ENCODE results near the gene CAPN12. TPM values are rescaled to one million over a fixed set of nuclear protein-coding genes. Genes with fewer than 3 reads are reported as not detected.

Gene CAPN12
- total and polyA plus RNA-seq, 2 of the 4 experiments (the other 2 are of a cell fraction): 0.18 to 0.97 TPM

DNA sequence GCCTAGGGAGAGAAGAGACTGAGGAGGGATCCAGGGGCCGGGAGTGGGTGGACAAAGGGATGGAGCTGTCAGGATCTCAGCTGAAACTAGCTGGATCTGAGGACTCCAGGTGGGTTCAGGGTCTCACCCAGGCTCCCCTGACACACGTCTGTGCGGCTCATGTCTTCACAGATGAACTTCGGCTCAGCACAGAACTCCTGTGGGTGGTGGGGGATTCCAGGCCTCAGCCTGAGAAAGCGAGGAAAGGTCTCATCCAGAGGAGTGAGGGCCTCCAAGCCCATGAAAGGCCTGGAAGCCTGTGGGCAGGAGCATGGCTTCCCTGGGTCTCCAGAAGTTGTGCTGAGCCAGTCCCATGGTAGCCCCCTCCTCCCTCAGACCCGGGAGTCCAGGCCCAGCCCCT lies 1.4 kb downstream of the CAPN12 start:
- dilution Hi-C loops (cut with HindIII; ENCODE audit: low sequenced_read_pairs, unreplicated experiment): no loop called here
- no peak for DNase-seq
- no peak overlapping the region for H2BK15ac ChIP-seq (ENCODE audit: low read depth, low read length)
- no peak overlapping the region for H3K4ac ChIP-seq (ENCODE audit: low read depth, low read length)
- no peak overlapping the region for H3K56ac ChIP-seq (ENCODE audit: extremely low read depth, insufficient read depth, low read length)
- POLR2A ChIA-PET (ENCODE audit: unreplicated experiment): interaction anchor here (0.6 kb wide), 1 partner anchor 10 kb away, joined by 3 read pairs; no protein-coding TSS in a partner anchor
- no peak overlapping the region for H3K9ac ChIP-seq (ENCODE audit: low read depth, low read length)
- no peak overlapping the region for H3K4me3 ChIP-seq (ENCODE audit: insufficient read depth, low read depth, low read length)
- no peak for TF ChIP-seq MXI1 (IDR thresholded peaks at IDR 0.05; ENCODE audit: borderline replicate concordance, low read depth, low read length)
- no peak for TF ChIP-seq MAFK (IDR thresholded peaks at IDR 0.05; ENCODE audit: low read depth, low read length)
- no peak for TF ChIP-seq CEBPB (IDR thresholded peaks at IDR 0.05; ENCODE audit: low read depth, low read length)
- no peak for TF ChIP-seq RFX5 (IDR thresholded peaks at IDR 0.05; ENCODE audit: low read depth, low read length)
- TF ChIP-seq RCOR1 (IDR thresholded peaks at IDR 0.05; ENCODE audit: insufficient replicate concordance, low read length): no peak
- no peak for TF ChIP-seq SMC3 (IDR thresholded peaks at IDR 0.05; ENCODE audit: low read depth, low read length)
- no peaks in the 10 kb centered on the region for H3K4me1 ChIP-seq (ENCODE audit: control insufficient read depth, insufficient read depth, low read length)
- CTCF ChIA-PET: no interaction called here
- no peak overlapping the region; the same call in 1 of the 2 replicates for H2AK5ac ChIP-seq (ENCODE audit: low read depth, low read length)
- H2AFZ ChIP-seq (replicated peaks; ENCODE audit: low read length, poor library complexity): no peak overlapping the region
- H2BK5ac ChIP-seq (ENCODE audit: low read depth, low read length, poor library complexity, severe bottlenecking): no peak overlapping the region
- H3K36me3 ChIP-seq (ENCODE audit: control insufficient read depth, insufficient read depth, low read length): no peaks in the 10 kb centered on the region
- H4K91ac ChIP-seq (ENCODE audit: insufficient read depth, low read depth, low read length): no peak overlapping the region
- H2BK120ac ChIP-seq (ENCODE audit: low read depth, low read length): no peak overlapping the region
- no peaks in the 10 kb centered on the region; the same call in 1 of the 2 replicates for H3K27me3 ChIP-seq (ENCODE audit: control insufficient read depth, insufficient read depth, low read length)
- no peaks in the 10 kb centered on the region for H3K9me1 ChIP-seq (ENCODE audit: insufficient read depth, low read length)
- no peaks in the 10 kb centered on the region for H3K9me3 ChIP-seq (ENCODE audit: control insufficient read depth, insufficient read depth, low read length)
- no TSS peak for BruUV-seq (replicated peaks)
- in situ Hi-C loops (cut with MboI; ENCODE audit: low sequenced_read_pairs): loop anchor here (25.0 kb wide), 1 partner anchor 169 kb away; the partner anchor contains the start of gene CCER2
- no peak overlapping the region for H3K27ac ChIP-seq (ENCODE audit: insufficient read depth, low read length)
- no peak for ATAC-seq (ENCODE audit: low read depth)
- no peak overlapping the region for H4K5ac ChIP-seq (ENCODE audit: low read depth, low read length)
- H2BK20ac ChIP-seq (ENCODE audit: low read depth, low read length): no peak overlapping the region
- H4K20me1 ChIP-seq (ENCODE audit: insufficient read depth, low read length): no peaks in the 10 kb centered on the region
- H3K4me2 ChIP-seq (ENCODE audit: low read depth, low read length): no peak overlapping the region
- H3K14ac ChIP-seq (replicated peaks; ENCODE audit: low read depth, low read length): no peak overlapping the region
- no CpG with 5 or more reads among the region's 6 CpGs for WGBS, 2 experiments (ENCODE audit: extremely low coverage in 2 of 2, insufficient read length in 1 of 2)
- H3K18ac ChIP-seq (ENCODE audit: low read depth, low read length): no peak overlapping the region
- intact Hi-C loops (cut with micrococcal nuclease): no loop called here
- no peaks in the 10 kb centered on the region for H3K79me1 ChIP-seq (ENCODE audit: low read depth in 1 of 2, low read length in 2 of 2)
- no peak overlapping the region for H4K8ac ChIP-seq (ENCODE audit: low read depth in 2 of 2, low read length in 2 of 2)
- H2AK9ac ChIP-seq (replicated peaks; ENCODE audit: low read depth, low read length, poor library complexity): no peak overlapping the region
- no peak overlapping the region for H3K23ac ChIP-seq (ENCODE audit: low read depth, low read length)

Measured in IMR-90 (cell line).